OCI-LY7 (cell line): ENCODE results near the gene CACNA2D1.

Experiments used
- EZH2phosphoT487 ChIP-seq: fragments of 200-600 bp; sonication (generic); IDR thresholded peaks from 2 replicates; pipeline ENCODE4 v1.6.1; 2018; ENCODE audit warnings: low read depth, borderline replicate concordance, mild to moderate bottlenecking, mixed run types, antibody characterized with exemption, low read length, moderate library complexity, mixed read lengths
- TF ChIP-seq, protein P1 (sequence below): fragments of 200-600 bp; sonication (generic); conservative IDR thresholded peaks from 2 replicates; pipeline ENCODE4 v1.5.1; 2014; ENCODE audit warnings: mild to moderate bottlenecking, antibody characterized with exemption, low read length, moderate library complexity, mixed read lengths

DNA sequence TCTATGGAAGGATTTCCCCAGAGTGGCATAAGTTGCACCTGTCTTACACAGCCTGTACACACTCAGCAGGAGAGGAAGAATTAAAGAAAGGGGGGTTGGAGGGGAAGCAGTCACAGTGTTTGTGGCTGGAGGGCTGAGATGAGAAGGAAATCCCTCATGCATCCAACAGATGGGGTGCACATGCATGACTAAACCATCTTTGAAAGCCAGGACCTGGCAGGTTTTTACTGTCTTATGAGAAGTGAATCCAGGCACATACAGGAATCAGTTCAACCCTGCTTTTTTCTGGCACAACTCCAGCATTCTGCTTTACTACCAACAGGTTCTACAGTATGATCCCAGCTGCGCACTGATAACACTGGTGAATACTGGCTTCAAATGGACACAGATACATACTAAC lies 107.7 kb downstream of the CACNA2D1 start:
- TF ChIP-seq, protein P1, sequence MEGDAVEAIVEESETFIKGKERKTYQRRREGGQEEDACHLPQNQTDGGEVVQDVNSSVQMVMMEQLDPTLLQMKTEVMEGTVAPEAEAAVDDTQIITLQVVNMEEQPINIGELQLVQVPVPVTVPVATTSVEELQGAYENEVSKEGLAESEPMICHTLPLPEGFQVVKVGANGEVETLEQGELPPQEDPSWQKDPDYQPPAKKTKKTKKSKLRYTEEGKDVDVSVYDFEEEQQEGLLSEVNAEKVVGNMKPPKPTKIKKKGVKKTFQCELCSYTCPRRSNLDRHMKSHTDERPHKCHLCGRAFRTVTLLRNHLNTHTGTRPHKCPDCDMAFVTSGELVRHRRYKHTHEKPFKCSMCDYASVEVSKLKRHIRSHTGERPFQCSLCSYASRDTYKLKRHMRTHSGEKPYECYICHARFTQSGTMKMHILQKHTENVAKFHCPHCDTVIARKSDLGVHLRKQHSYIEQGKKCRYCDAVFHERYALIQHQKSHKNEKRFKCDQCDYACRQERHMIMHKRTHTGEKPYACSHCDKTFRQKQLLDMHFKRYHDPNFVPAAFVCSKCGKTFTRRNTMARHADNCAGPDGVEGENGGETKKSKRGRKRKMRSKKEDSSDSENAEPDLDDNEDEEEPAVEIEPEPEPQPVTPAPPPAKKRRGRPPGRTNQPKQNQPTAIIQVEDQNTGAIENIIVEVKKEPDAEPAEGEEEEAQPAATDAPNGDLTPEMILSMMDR: no peak
- TF ChIP-seq EZH2phosphoT487: no peak
